Measurements from ENCODE around the gene SAMD8. TPM values are rescaled to one million over a fixed set of nuclear protein-coding genes. Genes with fewer than 3 reads are reported as not detected.
"Not testable (repeated sequence)": the region's sequence is repeated elsewhere in the genome, so short reads cannot be mapped to it uniquely, and the experiment has no call there.

The SAMD8 gene
- total RNA-seq, 1 donor from 2014 or later, result 21.7 TPM

DNA sequence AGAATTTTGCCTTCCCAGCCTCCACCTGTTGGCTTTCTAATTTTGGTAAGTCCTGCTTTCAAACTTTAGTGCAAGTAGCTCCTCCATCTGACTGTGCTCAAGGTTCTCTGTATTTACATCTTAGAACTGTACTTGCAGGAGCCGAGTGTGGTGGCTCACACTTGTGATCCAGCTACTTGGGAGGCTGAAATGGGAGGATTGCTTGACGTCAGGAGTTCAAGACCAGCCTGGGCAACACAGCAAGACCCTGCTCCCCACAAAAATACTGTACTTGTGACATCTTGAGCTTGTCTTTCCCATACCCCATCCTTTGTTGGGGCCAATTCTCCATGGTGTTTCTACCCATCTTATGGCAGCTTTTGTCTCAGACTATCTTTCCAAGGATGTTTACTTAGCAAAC, 94.5 kb downstream of the SAMD8 start:
- DNase-seq (no peak), ATAC-seq (no peak)
- H3K9me3 ChIP-seq, result no peaks in the 10 kb centered on the region
- no peak overlapping the region for H3K4me3 ChIP-seq
- intact Hi-C loops (cut with DNase I), result no loop called here
- peaks cover 20% of the 10 kb centered on the region for H3K4me1 ChIP-seq
- TF ChIP-seq, protein P1, sequence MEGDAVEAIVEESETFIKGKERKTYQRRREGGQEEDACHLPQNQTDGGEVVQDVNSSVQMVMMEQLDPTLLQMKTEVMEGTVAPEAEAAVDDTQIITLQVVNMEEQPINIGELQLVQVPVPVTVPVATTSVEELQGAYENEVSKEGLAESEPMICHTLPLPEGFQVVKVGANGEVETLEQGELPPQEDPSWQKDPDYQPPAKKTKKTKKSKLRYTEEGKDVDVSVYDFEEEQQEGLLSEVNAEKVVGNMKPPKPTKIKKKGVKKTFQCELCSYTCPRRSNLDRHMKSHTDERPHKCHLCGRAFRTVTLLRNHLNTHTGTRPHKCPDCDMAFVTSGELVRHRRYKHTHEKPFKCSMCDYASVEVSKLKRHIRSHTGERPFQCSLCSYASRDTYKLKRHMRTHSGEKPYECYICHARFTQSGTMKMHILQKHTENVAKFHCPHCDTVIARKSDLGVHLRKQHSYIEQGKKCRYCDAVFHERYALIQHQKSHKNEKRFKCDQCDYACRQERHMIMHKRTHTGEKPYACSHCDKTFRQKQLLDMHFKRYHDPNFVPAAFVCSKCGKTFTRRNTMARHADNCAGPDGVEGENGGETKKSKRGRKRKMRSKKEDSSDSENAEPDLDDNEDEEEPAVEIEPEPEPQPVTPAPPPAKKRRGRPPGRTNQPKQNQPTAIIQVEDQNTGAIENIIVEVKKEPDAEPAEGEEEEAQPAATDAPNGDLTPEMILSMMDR (IDR thresholded peaks at IDR 0.05), result no peak
- no peak overlapping the region for H3K27ac ChIP-seq
- no peaks in the 10 kb centered on the region for H3K36me3 ChIP-seq
- H3K27me3 ChIP-seq (ENCODE audit: low read depth), result no peaks in the 10 kb centered on the region

DNA sequence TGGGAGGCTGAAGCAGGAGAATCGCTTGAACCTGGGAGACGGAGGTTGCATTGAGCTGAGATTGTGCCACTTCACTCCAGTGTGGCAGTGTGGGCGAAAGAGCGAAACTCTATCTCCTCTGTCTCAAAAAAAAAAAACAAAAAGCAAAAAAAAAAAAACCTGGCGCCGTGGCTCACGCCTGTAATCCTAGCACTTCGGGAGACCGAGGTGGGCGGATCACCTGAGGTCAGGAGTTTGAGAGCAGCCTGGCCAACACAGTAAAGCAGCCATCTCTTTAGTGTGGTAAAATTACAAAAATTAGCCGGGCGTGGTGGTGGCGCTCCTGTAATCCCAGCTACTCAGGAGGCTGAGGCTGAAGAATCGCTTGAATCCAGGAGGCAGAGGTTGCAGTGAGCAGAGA, 95.2 kb downstream of the SAMD8 start:
- H3K4me1 ChIP-seq, result peaks cover 24% of the 10 kb centered on the region
- H3K36me3 ChIP-seq; H3K27ac ChIP-seq; intact Hi-C loops (cut with DNase I); H3K9me3 ChIP-seq; ATAC-seq; H3K27me3 ChIP-seq (ENCODE audit: low read depth); DNase-seq; H3K4me3 ChIP-seq: not testable (repeated sequence)

DNA sequence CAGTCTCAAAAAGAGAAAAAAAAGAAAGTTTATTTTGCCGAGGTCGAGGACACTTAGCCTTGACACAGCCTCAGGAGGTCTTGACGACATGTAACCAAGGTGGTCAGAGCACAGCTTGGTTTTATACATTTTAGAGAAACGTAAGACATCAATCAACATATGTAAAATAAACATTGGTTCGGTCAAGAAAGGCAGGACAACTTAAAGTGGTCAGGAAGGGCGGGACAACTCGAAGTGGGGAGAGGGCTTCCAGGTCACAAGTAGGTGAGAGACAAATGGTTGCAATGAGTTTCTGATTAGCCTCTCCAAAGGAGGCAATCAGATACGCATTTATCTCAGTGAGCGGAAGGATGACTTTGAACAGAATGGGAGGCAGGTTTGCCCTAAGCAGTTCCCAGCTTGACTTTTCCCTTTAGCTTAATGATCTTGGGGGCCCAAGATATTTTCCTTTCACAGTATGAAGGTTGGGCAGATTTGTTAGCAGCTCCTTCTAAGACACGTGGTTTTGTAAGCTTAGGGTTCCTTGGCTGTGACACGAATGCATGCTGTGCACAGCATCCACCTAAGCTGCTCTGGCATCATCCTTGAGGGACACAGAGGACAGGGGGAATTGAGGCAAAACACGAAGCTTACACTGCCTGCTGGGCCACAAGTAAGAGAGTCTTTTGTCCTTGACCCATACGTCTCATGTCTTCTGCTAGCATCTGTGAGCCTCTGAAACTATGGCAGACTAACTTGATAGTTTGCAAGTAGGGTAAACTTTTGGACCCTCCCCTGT, 95.8 kb downstream of the SAMD8 start:
- TF ChIP-seq, protein P1 (IDR thresholded peaks at IDR 0.05), result no peak
- Histone ChIP-seq H3K4me3 (no peak overlapping the region), H3K9me3 (no peaks in the 10 kb centered on the region), H3K4me1 (peaks cover 29% of the 10 kb centered on the region), H3K27me3 (ENCODE audit: low read depth) (no peaks in the 10 kb centered on the region), H3K27ac (no peak overlapping the region), H3K36me3 (peaks cover 3% of the 10 kb centered on the region)
- intact Hi-C loops (cut with DNase I), result no loop called here
- DNase-seq (no peak), ATAC-seq (no peak)

DNA sequence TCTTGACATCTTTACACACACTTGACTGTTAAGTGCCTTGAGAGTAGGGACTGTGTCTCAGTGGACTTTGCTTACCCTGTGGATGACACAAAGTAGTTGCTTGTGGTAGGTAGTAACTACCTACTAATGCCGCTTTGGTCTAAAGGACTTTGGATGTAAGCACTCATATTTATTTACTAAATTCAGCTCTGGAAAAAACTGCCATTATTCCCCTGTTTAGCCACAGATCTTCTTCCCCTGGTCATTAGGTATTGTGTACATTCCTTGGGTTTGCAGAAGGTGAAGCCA, 96.3 kb downstream of the SAMD8 start:
- H3K4me3 ChIP-seq, result no peak overlapping the region
- no peak for DNase-seq
- TF ChIP-seq, protein P1 (IDR thresholded peaks at IDR 0.05), result no peak
- H3K36me3 ChIP-seq, result peaks cover 8% of the 10 kb centered on the region
- H3K9me3 ChIP-seq, result no peaks in the 10 kb centered on the region
- no peak for ATAC-seq
- H3K4me1 ChIP-seq, result peaks cover 29% of the 10 kb centered on the region
- no peak overlapping the region for H3K27ac ChIP-seq
- H3K27me3 ChIP-seq (ENCODE audit: low read depth), result no peaks in the 10 kb centered on the region
- intact Hi-C loops (cut with DNase I), result no loop called here

DNA sequence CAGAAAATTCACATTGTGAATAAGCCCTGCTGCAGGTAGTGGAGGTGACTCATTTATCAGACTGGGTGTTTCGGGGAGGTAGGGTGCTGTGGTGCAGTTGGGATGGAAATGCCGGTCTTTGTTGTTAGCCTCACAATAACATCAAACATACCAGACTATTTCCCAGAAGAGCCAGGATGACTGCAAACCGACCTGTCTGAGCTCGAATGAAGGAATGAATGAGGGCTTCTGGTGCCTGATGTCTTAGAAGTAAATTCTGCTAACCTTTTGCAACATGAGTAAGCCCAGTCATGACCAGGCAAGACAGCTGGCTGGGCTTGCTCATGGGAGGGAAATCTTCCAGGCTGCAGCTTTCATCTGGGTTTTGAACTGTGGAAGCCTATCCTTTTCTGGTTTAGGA, 96.7 kb downstream of the SAMD8 start:
- ATAC-seq (no peak), DNase-seq (no peak)
- Histone ChIP-seq H3K4me1 (peaks cover 28% of the 10 kb centered on the region), H3K36me3 (peaks cover 12% of the 10 kb centered on the region), H3K27ac (no peak overlapping the region), H3K9me3 (no peaks in the 10 kb centered on the region), H3K4me3 (no peak overlapping the region), H3K27me3 (ENCODE audit: low read depth) (no peaks in the 10 kb centered on the region)
- TF ChIP-seq, protein P1 (IDR thresholded peaks at IDR 0.05), result no peak
- intact Hi-C loops (cut with DNase I), result no loop called here

DNA sequence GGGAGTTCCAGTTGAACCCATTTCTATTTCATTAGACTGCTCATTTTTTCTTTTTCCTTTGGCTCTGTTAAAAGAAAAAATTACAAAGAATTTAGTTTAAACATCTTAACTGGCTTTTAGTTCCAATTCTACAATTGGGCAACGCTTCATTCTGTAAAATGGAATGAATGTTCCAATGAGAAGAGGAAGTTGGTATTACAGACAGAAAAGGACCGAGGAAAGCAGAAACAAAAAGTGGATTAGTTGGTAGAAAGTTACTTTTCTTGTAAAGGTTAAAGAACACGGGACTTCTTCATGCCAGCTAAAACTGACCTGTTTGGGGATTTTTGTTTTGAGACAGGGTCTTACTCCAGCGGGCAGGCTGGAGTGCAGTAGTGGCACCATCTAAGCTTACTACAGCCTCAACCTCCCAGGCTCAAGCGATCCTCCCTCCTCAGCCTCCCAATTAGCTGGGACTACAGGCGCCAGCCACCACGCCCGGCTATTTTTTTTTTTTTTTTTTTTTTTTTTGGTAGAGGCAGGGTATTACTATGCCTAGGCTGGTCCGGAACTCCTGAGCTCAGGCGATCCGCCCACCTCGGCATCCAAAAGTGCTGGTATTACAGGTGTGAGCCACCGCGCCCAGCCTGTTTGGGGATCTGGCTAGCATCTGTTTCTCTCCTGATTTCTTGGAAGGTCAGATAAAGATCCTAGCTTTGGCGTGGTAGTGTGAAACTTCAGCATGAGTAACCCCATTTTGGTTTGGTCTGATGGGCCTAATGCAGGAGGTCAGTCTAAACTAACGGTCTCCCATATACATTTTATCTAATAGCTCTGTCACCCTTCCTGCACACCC, 97.8 kb downstream of the SAMD8 start:
- Histone ChIP-seq H3K9me3 (no peaks in the 10 kb centered on the region), H3K36me3 (peaks cover 23% of the 10 kb centered on the region), H3K4me3 (peak overlapping the region; percentile 99), H3K4me1 (peaks cover 26% of the 10 kb centered on the region), H3K27me3 (ENCODE audit: low read depth) (no peaks in the 10 kb centered on the region), H3K27ac (peak overlapping the region; percentile 100)
- DNase-seq (no peak), ATAC-seq (no peak)
- TF ChIP-seq, protein P1 (IDR thresholded peaks at IDR 0.05), result no peak
- intact Hi-C loops (cut with DNase I), result no loop called here

Measured in lower lobe of right lung (tissue), 2 donors.